ENCODE measurements around the gene COL15A1.

COL15A1 gene

GRCh38 chr9:98917746-98918487 is 25.8 kb upstream of the COL15A1 start:
- no peak for DNase-seq

GRCh38 chr9:98921732-98922131 is 22.0 kb upstream of the COL15A1 start:
- DNase-seq: no peak

- no peak for DNase-seq
Observed at GRCh38 chr9:98922721-98923435, 20.8 kb upstream of the COL15A1 start.

GRCh38 chr9:98923451-98924123 is 20.1 kb upstream of the COL15A1 start:
- no peak for DNase-seq

GRCh38 chr9:98924946-98925820 is 18.5 kb upstream of the COL15A1 start:
- no peak for DNase-seq

- no peak for DNase-seq
Observed at GRCh38 chr9:98925956-98926355, 17.8 kb upstream of the COL15A1 start.

- DNase-seq: no peak
Observed at GRCh38 chr9:98927724-98928123, 16.0 kb upstream of the COL15A1 start.

GRCh38 chr9:98929071-98929470 is 14.6 kb upstream of the COL15A1 start:
- no peak for DNase-seq

- DNase-seq: no peak
Observed at GRCh38 chr9:98929895-98930341, 13.8 kb upstream of the COL15A1 start.

GRCh38 chr9:98930792-98931191 is 12.9 kb upstream of the COL15A1 start:
- no peak for DNase-seq

GRCh38 chr9:98931600-98932389 is 11.9 kb upstream of the COL15A1 start:
- DNase-seq: no peak

GRCh38 chr9:98933185-98933584 is 10.5 kb upstream of the COL15A1 start:
- no peak for DNase-seq

- DNase-seq: no peak
Observed at GRCh38 chr9:98933890-98934289, 9.8 kb upstream of the COL15A1 start.

- DNase-seq: no peak
Observed at GRCh38 chr9:98935071-98935505, 8.6 kb upstream of the COL15A1 start.

- no peak for DNase-seq
Observed at GRCh38 chr9:98940276-98940675, 3.4 kb upstream of the COL15A1 start.

- DNase-seq: no peak
Observed at GRCh38 chr9:98941946-98942523, 1.7 kb upstream of the COL15A1 start.

GRCh38 chr9:98942906-98943681 is 613 bp upstream of the COL15A1 start:
- no peak for DNase-seq

- no peak for DNase-seq
Observed at GRCh38 chr9:98944057-98944733, 488 bp downstream of the COL15A1 start.

- DNase-seq: no peak
Observed at GRCh38 chr9:98944734-98945074, 997 bp downstream of the COL15A1 start.

GRCh38 chr9:98949565-98949964 is 5.9 kb downstream of the COL15A1 start:
- no peak for DNase-seq

Data from GDM1 (cell line).